ENCODE data around the gene TMEM72. TPM values are rescaled to one million over a fixed set of nuclear protein-coding genes. Genes with fewer than 3 reads are reported as not detected.

TMEM72 gene
- total RNA-seq, 1 donor from 2014 or later = not detected

DNA sequence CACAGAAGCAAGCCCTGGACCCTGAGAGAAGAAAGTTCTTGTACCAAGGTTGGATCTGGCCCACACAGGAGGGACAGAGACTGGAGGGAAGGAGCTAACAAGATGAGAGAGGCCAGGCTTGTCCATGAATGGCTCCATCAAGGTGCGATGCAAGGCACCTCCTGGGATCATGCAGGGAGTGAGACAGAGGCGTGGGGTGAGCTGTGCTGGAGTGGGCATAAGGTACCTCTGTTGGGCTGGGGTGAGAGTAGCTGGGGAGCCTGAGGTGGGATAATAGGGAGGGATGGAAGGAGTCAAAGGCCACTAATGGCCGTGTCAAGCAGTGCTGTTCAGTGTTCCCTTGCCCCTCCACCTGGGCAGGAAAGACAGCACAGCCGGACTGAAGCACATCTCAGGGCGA lies 9.9 kb downstream of the TMEM72 start:
- intact Hi-C loops (cut with DNase I) = no loop called here
- TF ChIP-seq, protein P1, sequence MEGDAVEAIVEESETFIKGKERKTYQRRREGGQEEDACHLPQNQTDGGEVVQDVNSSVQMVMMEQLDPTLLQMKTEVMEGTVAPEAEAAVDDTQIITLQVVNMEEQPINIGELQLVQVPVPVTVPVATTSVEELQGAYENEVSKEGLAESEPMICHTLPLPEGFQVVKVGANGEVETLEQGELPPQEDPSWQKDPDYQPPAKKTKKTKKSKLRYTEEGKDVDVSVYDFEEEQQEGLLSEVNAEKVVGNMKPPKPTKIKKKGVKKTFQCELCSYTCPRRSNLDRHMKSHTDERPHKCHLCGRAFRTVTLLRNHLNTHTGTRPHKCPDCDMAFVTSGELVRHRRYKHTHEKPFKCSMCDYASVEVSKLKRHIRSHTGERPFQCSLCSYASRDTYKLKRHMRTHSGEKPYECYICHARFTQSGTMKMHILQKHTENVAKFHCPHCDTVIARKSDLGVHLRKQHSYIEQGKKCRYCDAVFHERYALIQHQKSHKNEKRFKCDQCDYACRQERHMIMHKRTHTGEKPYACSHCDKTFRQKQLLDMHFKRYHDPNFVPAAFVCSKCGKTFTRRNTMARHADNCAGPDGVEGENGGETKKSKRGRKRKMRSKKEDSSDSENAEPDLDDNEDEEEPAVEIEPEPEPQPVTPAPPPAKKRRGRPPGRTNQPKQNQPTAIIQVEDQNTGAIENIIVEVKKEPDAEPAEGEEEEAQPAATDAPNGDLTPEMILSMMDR (IDR thresholded peaks at IDR 0.05) = no peak
- H3K4me3 ChIP-seq = no peak overlapping the region
- no peak for DNase-seq (ENCODE audit: low spot score in 2 of 2)
- no peaks in the 10 kb centered on the region for H3K27me3 ChIP-seq
- no peak overlapping the region for H3K27ac ChIP-seq
- H3K36me3 ChIP-seq = no peaks in the 10 kb centered on the region
- H3K9me3 ChIP-seq = no peaks in the 10 kb centered on the region
- H3K4me1 ChIP-seq = no peaks in the 10 kb centered on the region

DNA sequence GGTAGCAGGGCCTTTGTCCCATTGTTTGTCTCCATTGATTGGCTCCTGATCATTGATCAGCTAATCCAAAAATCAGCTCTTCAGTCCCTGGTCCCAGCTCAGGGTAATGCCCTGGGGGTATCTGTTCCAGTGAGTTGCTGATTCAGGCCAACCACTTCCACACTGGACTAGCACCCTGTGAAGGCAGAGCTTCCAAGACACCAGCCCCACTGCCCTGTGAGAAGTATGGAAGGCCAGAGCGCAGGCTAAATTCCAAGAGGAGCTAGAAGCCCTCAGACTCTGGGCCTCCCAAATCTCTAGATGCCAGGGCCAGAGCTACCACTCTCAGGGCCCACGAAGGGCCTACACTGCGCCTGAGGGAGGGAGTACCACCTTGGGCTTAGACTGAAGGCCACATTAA lies 10.4 kb downstream of the TMEM72 start:
- Histone ChIP-seq H3K36me3 (no peaks in the 10 kb centered on the region), H3K4me3 (no peak overlapping the region), H3K27me3 (no peaks in the 10 kb centered on the region), H3K9me3 (no peaks in the 10 kb centered on the region), H3K27ac (no peak overlapping the region), H3K4me1 (no peaks in the 10 kb centered on the region)
- TF ChIP-seq, protein P1 (IDR thresholded peaks at IDR 0.05) = no peak
- DNase-seq (ENCODE audit: low spot score in 2 of 2) = peak in 1 of 2 donors; percentile 18
- intact Hi-C loops (cut with DNase I) = no loop called here

DNA sequence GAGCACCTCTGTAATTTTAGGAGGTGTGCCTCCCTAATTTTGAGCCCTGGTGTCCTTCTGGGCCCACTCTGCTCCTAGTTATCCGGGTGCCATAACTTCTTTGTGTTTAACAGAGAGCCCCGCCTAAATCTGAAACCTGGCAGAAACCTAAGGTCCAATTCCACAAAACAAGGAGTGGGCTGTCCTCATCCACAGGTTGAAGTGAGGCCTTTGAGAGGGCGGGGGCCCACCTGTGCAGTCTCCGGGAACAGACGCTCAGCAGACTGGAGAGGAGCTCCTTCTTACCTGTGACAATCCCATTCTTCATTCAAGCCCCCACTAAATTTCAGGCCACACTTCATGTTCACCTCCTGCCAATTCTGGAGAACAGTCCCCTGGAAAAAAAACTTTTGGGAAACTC lies 10.9 kb downstream of the TMEM72 start:
- H3K36me3 ChIP-seq = no peaks in the 10 kb centered on the region
- TF ChIP-seq, protein P1 (IDR thresholded peaks at IDR 0.05) = no peak
- intact Hi-C loops (cut with DNase I) = no loop called here
- no peaks in the 10 kb centered on the region for H3K27me3 ChIP-seq
- no peak overlapping the region for H3K4me3 ChIP-seq
- H3K27ac ChIP-seq = no peak overlapping the region
- no peaks in the 10 kb centered on the region for H3K9me3 ChIP-seq
- no peaks in the 10 kb centered on the region for H3K4me1 ChIP-seq
- DNase-seq (ENCODE audit: low spot score in 2 of 2) = peak in 1 of 2 donors; percentile 53

DNA sequence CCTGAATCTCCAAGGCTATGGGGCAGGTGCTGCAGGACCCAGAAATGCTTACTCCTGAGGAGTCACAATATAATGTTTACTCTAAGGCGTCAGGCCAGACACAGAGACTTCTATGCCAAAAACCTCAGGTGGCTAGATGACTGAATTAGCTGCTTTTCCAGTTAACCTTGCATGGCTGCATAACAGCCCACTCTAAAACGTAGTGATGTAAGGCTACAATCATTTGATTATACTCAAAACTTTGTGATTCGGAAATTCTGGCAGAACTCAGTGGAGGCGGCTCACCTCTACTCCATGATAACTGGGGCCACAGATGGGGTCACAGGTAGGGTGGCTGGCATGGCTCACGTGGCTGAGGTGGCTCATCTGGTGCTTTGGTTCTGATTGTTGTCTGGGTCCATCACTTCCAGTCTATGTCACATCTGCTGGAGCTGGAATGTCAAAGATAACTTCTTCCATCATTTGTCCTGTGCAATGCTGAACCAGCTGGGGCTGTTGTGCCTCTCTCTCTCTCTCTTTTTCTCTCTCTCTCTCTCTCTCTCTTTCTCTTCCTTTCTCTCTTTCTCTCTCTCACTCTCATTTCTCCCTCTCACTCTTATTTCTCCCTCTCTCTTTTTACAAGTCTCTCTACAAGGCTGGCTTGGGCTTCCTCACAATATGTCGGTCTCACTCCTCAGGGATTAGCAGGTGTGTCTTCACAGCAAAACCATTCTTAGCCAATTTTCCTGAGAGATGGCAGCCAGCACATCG lies 11.8 kb downstream of the TMEM72 start:
- H3K4me3 ChIP-seq = no peak overlapping the region
- intact Hi-C loops (cut with DNase I) = no loop called here
- TF ChIP-seq, protein P1 (IDR thresholded peaks at IDR 0.05) = no peak
- H3K36me3 ChIP-seq = no peaks in the 10 kb centered on the region
- H3K27ac ChIP-seq = no peak overlapping the region
- H3K27me3 ChIP-seq = no peaks in the 10 kb centered on the region
- no peak for DNase-seq (ENCODE audit: low spot score in 2 of 2)
- H3K9me3 ChIP-seq = no peaks in the 10 kb centered on the region
- no peaks in the 10 kb centered on the region for H3K4me1 ChIP-seq

DNA sequence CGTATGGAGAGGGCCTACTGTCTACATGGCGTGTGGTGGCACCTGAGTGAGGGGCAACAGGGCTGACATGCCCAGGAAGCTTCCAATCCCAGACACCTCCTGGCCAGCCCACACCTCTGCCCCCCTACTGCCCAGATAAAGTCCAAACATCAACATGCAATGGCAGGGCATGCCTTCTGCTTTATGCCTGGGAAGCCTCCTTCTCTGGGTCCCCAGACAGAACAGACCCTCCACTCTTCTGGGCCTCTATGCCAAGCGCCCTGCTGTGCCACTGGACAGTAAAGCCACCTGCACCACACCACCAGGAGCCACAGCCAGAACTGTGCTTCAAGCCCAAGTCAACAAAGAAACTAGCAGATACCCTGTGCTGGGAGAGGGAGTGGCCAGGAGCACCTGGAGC lies 12.5 kb downstream of the TMEM72 start:
- Histone ChIP-seq H3K27me3 (no peaks in the 10 kb centered on the region), H3K27ac (no peak overlapping the region), H3K9me3 (no peaks in the 10 kb centered on the region), H3K36me3 (no peaks in the 10 kb centered on the region), H3K4me1 (no peaks in the 10 kb centered on the region), H3K4me3 (no peak overlapping the region)
- DNase-seq (ENCODE audit: low spot score in 2 of 2) = no peak
- intact Hi-C loops (cut with DNase I) = no loop called here
- TF ChIP-seq, protein P1 (IDR thresholded peaks at IDR 0.05) = no peak
